ENCODE measurements around the gene DCXR.
A peak's percentile ranks its signal among the peaks of the same experiment; 100 is the strongest.

DCXR gene

DNA sequence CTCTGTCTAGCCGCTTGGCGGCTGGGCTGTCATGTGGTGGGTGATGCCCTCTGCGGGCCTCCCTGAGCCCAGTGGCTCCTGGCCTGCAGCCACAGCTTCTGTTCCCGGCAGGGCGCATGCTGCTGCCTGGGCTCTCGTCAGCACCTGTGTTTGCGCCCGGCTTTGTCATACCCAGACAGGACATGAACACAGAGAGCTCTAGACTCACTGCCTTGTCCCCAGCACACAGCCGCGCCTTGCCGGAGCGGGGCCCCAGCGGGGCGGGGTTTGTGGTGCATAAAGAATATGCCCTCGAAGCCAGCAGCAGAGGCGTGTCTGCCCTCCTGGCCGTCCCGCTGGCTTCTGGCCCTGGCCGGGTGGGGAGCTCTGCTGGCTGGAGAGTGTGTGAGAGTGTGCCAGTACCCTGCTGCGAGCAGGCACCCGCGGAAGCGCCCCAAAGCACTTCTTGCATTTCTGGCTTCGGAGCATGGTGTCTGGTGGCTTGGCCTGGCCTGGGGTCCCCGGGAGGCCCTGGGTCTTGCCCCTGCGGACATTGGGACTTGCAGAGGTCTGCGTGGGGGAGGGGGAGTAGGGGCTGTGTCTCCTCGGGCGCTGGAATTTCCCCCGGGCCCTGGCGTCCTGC, 45.7 kb downstream of the DCXR start:
- Histone ChIP-seq H3K9ac (ENCODE audit: low read length in 5 of 5) (peak overlapping the region in 1 of 5 donors; percentile 36), H3K4me1 (ENCODE audit: control insufficient read depth in 5 of 5, insufficient read depth in 5 of 5, low read length in 5 of 5) (peaks cover 0 to 16% (median 12%) of the 10 kb centered on the region in 5 donors), H3K27me3 (ENCODE audit: control insufficient read depth in 5 of 5, insufficient read depth in 4 of 5, low read length in 5 of 5) (no peaks in the 10 kb centered on the region), H3K36me3 (ENCODE audit: control insufficient read depth in 5 of 5, insufficient read depth in 5 of 5, low read length in 5 of 5) (peaks cover 0 to 48% (median 25%) of the 10 kb centered on the region in 5 donors), H3K9me3 (ENCODE audit: control insufficient read depth in 5 of 5, low read length in 5 of 5) (no peaks in the 10 kb centered on the region), H3K27ac (ENCODE audit: low read depth, low read length) (no peak overlapping the region), H3K4me3 (ENCODE audit: low read depth in 1 of 5, low read length in 5 of 5) (peak overlapping the region in 1 of 5 donors; percentile 1)

DNA sequence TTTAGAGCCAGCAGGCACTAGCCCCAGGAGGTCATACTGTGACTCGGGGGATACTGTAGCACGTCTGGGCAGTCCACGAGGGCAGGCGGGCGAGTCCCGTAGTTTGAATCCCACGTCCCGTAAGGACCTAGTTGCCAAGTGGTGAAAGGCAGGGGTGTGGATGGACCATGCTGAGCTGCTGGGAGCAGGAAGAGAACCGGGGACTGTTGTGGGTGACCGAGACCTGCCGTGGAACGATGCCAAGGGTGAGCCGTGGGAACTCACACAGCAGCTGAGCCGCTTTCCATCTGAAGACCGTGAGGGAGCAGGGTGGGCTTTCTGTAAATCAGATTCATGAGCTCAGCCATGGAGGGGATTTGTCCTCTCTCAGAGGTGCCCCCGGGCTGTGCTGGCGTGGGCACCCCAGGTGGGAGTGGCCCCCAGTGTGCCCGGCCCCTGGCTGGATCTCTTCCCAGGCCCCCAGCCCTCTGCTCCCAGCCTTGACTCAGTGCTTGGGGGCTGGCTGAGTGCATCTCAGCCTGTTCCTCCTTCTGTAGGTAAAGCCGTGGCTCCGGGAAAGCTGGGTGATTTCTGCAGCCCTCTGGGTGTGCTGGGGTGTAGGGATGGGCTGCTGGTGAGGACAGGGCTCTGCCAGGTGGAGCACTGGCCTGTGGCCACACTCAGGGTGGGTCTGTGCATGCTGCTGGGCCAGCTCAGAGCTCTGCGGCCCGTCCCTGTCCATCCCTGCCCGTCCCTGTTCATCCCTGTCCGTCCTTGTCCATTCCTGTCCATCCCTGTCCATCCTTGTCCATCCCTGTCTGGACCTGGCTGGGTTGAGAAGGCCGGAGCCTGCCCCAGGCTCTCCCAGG, 46.4 kb downstream of the DCXR start:
- Histone ChIP-seq H3K4me1 (ENCODE audit: control insufficient read depth in 5 of 5, insufficient read depth in 5 of 5, low read length in 5 of 5) (peaks cover 0 to 16% (median 12%) of the 10 kb centered on the region in 5 donors), H3K9ac (ENCODE audit: low read length in 5 of 5) (peak overlapping the region in 1 of 5 donors; percentile 36), H3K4me3 (ENCODE audit: low read depth in 1 of 5, low read length in 5 of 5) (peak overlapping the region in 1 of 5 donors; percentile 1), H3K9me3 (ENCODE audit: control insufficient read depth in 5 of 5, low read length in 5 of 5) (no peaks in the 10 kb centered on the region), H3K36me3 (ENCODE audit: control insufficient read depth in 5 of 5, insufficient read depth in 5 of 5, low read length in 5 of 5) (peaks cover 0 to 46% (median 27%) of the 10 kb centered on the region in 5 donors), H3K27me3 (ENCODE audit: control insufficient read depth in 5 of 5, insufficient read depth in 4 of 5, low read length in 5 of 5) (no peaks in the 10 kb centered on the region), H3K27ac (ENCODE audit: low read depth, low read length) (no peak overlapping the region)

DNA sequence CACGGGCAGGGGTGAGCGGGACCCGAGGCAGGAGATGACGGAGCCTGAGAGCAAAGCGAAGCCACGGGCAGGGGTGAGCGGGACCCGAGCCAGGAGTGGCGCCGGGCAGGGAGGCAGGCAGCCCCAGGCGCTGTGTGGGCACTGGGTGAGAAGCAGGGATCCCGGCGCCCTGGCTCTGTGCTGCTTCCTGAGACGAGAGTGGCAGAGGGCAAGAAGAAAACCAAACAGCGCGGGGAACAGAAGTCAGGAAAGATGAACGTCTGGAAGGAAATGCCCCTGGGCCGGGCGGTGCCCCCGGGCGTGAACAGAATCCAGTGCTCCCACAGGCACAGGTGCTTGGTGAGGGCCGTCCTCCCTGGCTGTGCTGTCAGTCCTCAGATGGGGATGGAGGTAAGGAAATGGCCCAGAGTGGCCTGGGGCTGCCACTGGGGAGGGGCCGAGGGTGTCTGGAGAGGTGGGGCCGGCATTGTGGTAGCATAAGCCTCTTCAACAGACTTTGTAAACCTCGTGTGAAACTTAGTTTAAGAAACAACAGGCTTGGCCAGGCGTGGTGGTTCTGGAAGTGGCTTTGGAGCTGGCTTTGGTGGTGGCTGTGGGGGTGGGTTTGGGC, 50.2 kb downstream of the DCXR start:
- peaks cover 0 to 19% (median 17%) of the 10 kb centered on the region in 5 donors for H3K4me1 ChIP-seq (ENCODE audit: control insufficient read depth in 5 of 5, insufficient read depth in 5 of 5, low read length in 5 of 5)
- H3K4me3 ChIP-seq (ENCODE audit: low read depth in 1 of 5, low read length in 5 of 5) = no peak overlapping the region
- no peaks in the 10 kb centered on the region for H3K9me3 ChIP-seq (ENCODE audit: control insufficient read depth in 5 of 5, low read length in 5 of 5)
- H3K27ac ChIP-seq (ENCODE audit: low read depth, low read length) = no peak overlapping the region
- H3K9ac ChIP-seq (ENCODE audit: low read length in 5 of 5) = no peak overlapping the region
- H3K27me3 ChIP-seq (ENCODE audit: control insufficient read depth in 5 of 5, insufficient read depth in 4 of 5, low read length in 5 of 5) = no peaks in the 10 kb centered on the region
- H3K36me3 ChIP-seq (ENCODE audit: control insufficient read depth in 5 of 5, insufficient read depth in 5 of 5, low read length in 5 of 5) = peaks cover 0 to 56% (median 33%) of the 10 kb centered on the region in 5 donors

DNA sequence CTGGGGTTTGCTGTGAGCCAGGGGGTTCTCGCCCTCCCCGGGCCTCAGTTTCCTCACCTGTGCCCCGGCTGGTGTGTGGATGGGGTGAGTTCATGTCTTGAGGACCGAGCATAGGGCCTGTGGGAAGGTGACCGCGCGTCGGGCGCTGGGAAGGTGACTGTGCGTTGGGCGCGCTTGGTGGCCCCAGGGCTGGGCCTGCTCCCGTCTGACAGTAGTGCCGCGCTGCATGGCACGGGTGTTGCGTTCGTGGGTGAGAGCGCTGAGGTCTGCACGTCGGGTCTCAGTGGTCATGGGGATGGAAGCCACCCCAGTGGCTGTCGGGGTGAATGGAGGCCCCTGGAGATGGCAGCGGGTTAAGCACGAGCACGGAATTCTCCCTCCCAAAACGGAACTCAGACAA, 50.9 kb downstream of the DCXR start:
- no peak overlapping the region for H3K9ac ChIP-seq (ENCODE audit: low read length in 5 of 5)
- H3K4me1 ChIP-seq (ENCODE audit: control insufficient read depth in 5 of 5, insufficient read depth in 5 of 5, low read length in 5 of 5) = peaks cover 0 to 13% (median 10%) of the 10 kb centered on the region in 5 donors
- no peak overlapping the region for H3K27ac ChIP-seq (ENCODE audit: low read depth, low read length)
- no peak overlapping the region for H3K4me3 ChIP-seq (ENCODE audit: low read depth in 1 of 5, low read length in 5 of 5)
- peaks cover 0 to 58% (median 33%) of the 10 kb centered on the region in 5 donors for H3K36me3 ChIP-seq (ENCODE audit: control insufficient read depth in 5 of 5, insufficient read depth in 5 of 5, low read length in 5 of 5)
- no peaks in the 10 kb centered on the region for H3K27me3 ChIP-seq (ENCODE audit: control insufficient read depth in 5 of 5, insufficient read depth in 4 of 5, low read length in 5 of 5)
- H3K9me3 ChIP-seq (ENCODE audit: control insufficient read depth in 5 of 5, low read length in 5 of 5) = no peaks in the 10 kb centered on the region
